ENCODE measurements around the gene GLI3.
A peak's percentile ranks its signal among the peaks of the same experiment; 100 is the strongest.

Gene GLI3

GRCh38 chr7:42232275-42232674 is 4.7 kb downstream of the GLI3 start:
- ChIA-PET CTCF (interaction anchor here (0.6 to 2.5 kb wide), 6 partner anchors 8 to 342 kb away, joined by 3 to 7 read pairs (median 5); no protein-coding TSS in a partner anchor), POLR2A (interaction anchor here (0.6 to 1.0 kb wide), 3 partner anchors 18 to 118 kb away, joined by 3 read pairs; no protein-coding TSS in a partner anchor)
- peaks cover 51% of the 10 kb centered on the region for H3K4me1 ChIP-seq (ENCODE audit: control insufficient read depth, insufficient read depth, low read length)
- no peaks in the 10 kb centered on the region for H3K36me3 ChIP-seq (ENCODE audit: control insufficient read depth in 2 of 2, insufficient read depth in 1 of 2, low read length in 2 of 2)
- peak overlapping the region; percentile 54 for H3K27ac ChIP-seq (ENCODE audit: extremely low read depth, low read depth, low read length)
- no peak overlapping the region for H3K4me3 ChIP-seq (ENCODE audit: low read depth, low read length)
- H3K9me3 ChIP-seq (ENCODE audit: control insufficient read depth, insufficient read depth, low read depth, low read length) = no peaks in the 10 kb centered on the region
- TF ChIP-seq ELK4 (IDR thresholded peaks at IDR 0.05; ENCODE audit: borderline replicate concordance, low read depth, low read length) (no peak), ZFP37 (tag by site-specific recombination; IDR thresholded peaks at IDR 0.05) (no peak), OVOL3 (tag by site-specific recombination; IDR thresholded peaks at IDR 0.05) (no peak), ZNF280D (tag by site-specific recombination; IDR thresholded peaks at IDR 0.05) (no peak), ZNF211 (tag by site-specific recombination; IDR thresholded peaks at IDR 0.05; ENCODE audit: low read depth) (no peak), ZBTB17 (tag by site-specific recombination; IDR thresholded peaks at IDR 0.05) (peak; percentile 74), ZNF585B (tag by site-specific recombination; IDR thresholded peaks at IDR 0.05) (no peak), ZNF518A (tag by site-specific recombination; conservative IDR thresholded peaks at IDR 0.05; ENCODE audit: low read depth) (no peak), ZNF513 (tag by site-specific recombination; IDR thresholded peaks at IDR 0.05) (no peak), ZNF398 (tag by site-specific recombination; IDR thresholded peaks at IDR 0.05) (no peak), ZNF660 (tag by site-specific recombination; IDR thresholded peaks at IDR 0.05) (0 out of 2 replicates have a peak, but pooled peaks have one; percentile 75), ZNF416 (tag by site-specific recombination; IDR thresholded peaks at IDR 0.05) (no peak), ZNF677 (tag by site-specific recombination; IDR thresholded peaks at IDR 0.05) (no peak), ZNF449 (tag by site-specific recombination; IDR thresholded peaks at IDR 0.05) (peak; percentile 47; the same call in 1 of the 2 replicates), ZBTB44 (tag by site-specific recombination; IDR thresholded peaks at IDR 0.05) (peak; percentile 83), ZNF830 (tag by site-specific recombination; IDR thresholded peaks at IDR 0.05; ENCODE audit: low read depth) (no peak), PRDM6 (tag by site-specific recombination; IDR thresholded peaks at IDR 0.05) (peak; percentile 69; the same call in 1 of the 2 replicates), ZNF610 (tag by site-specific recombination; IDR thresholded peaks at IDR 0.05; ENCODE audit: borderline replicate concordance) (no peak), ZNF514 (tag by site-specific recombination; IDR thresholded peaks at IDR 0.05) (no peak)
